ENCODE results near the gene MLEC.

MLEC gene

GRCh38 chr12:120686690-120687577 is at the start of gene MLEC:
TSS of gene MLEC (plus strand) at chr12:120687149. CDS start at chr12:120687297, 148 bp downstream.
- DNase-seq (ENCODE audit: low spot score): peak; percentile 100

GRCh38 chr12:120639771-120640721 is 46.9 kb upstream of the MLEC start, which contains the start of gene CABP1:
TSS of gene CABP1 (plus strand) at chr12:120640626. CDS start at chr12:120640686, 60 bp downstream.
- DNase-seq (ENCODE audit: low spot score): no peak

- DNase-seq (ENCODE audit: low spot score): peak; percentile 83
These were observed 45.8 kb upstream of the MLEC start for GRCh38 chr12:120640861-120641833.

- no peak for DNase-seq (ENCODE audit: low spot score)
These were observed 44.8 kb upstream of the MLEC start for GRCh38 chr12:120642121-120642520.

- no peak for DNase-seq (ENCODE audit: low spot score)
These were observed 44.1 kb upstream of the MLEC start for GRCh38 chr12:120642826-120643225.

GRCh38 chr12:120643574-120643973 is 43.4 kb upstream of the MLEC start:
- no peak for DNase-seq (ENCODE audit: low spot score)

GRCh38 chr12:120646044-120646443 is 40.9 kb upstream of the MLEC start:
- no peak for DNase-seq (ENCODE audit: low spot score)

GRCh38 chr12:120647375-120647755 is 39.6 kb upstream of the MLEC start:
- no peak for DNase-seq (ENCODE audit: low spot score)

GRCh38 chr12:120649442-120650232 is 37.3 kb upstream of the MLEC start:
- no peak for DNase-seq (ENCODE audit: low spot score)

- no peak for DNase-seq (ENCODE audit: low spot score)
These were observed 36.7 kb upstream of the MLEC start for GRCh38 chr12:120650233-120650690.

GRCh38 chr12:120651821-120652220 is 35.1 kb upstream of the MLEC start:
- DNase-seq (ENCODE audit: low spot score): peak; percentile 35

- no peak for DNase-seq (ENCODE audit: low spot score)
These were observed 34.1 kb upstream of the MLEC start for GRCh38 chr12:120652656-120653435.

GRCh38 chr12:120653611-120654010 is 33.3 kb upstream of the MLEC start:
- no peak for DNase-seq (ENCODE audit: low spot score)

- DNase-seq (ENCODE audit: low spot score): no peak
These were observed 32.3 kb upstream of the MLEC start for GRCh38 chr12:120654656-120655055.

GRCh38 chr12:120656008-120656407 is 30.9 kb upstream of the MLEC start:
- DNase-seq (ENCODE audit: low spot score): no peak

- DNase-seq (ENCODE audit: low spot score): no peak
These were observed 28.4 kb upstream of the MLEC start for GRCh38 chr12:120658286-120659150.

GRCh38 chr12:120659151-120659525 is 27.8 kb upstream of the MLEC start:
- no peak for DNase-seq (ENCODE audit: low spot score)

- no peak for DNase-seq (ENCODE audit: low spot score)
These were observed 25.5 kb upstream of the MLEC start for GRCh38 chr12:120661432-120661831.

- no peak for DNase-seq (ENCODE audit: low spot score)
These were observed 24.1 kb upstream of the MLEC start for GRCh38 chr12:120662879-120663278.

Data from GM03348 (cell line).